Measurements from ENCODE around the gene TNNT1.

- TF ChIP-seq CTCF (IDR thresholded peaks at IDR 0.05): no peak
- no peak for TF ChIP-seq EP300 (IDR thresholded peaks at IDR 0.05)
- TF ChIP-seq POLR2A (IDR thresholded peaks at IDR 0.05): no peak
Observed at GRCh38 chr19:55116232-55116858, 32.7 kb downstream of the TNNT1 start.
